HG02981 (cell line): ENCODE data around the gene USP10.

Experiments
- ATAC-seq: cut with Tn5 transposase; IDR thresholded peaks from one replicate; pipeline ENCODE4 v1.9.1; 2021; ENCODE audit warnings: mild to moderate bottlenecking, moderate library complexity; ENCODE audit not compliant: unreplicated experiment

Gene USP10

DNA sequence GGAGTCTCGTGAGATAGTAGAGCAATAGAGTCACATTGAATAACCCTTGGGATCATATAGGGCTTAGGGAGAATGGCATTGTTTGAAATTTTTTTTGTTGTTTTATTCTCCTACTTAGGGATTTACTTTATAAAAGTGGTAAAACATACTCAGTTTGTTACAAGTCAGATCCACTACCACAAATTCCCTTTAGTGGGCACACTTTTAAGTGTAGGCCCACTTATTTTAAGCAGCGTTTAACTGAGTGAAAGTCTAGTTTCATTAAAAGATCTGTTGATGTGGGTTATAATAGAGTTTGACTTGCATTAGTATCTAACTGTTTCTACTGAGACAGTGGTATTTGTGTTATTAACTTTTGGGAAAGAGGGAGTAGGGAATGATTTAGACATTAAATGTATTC is 49.3 kb downstream of the USP10 start:
- no peak for ATAC-seq

DNA sequence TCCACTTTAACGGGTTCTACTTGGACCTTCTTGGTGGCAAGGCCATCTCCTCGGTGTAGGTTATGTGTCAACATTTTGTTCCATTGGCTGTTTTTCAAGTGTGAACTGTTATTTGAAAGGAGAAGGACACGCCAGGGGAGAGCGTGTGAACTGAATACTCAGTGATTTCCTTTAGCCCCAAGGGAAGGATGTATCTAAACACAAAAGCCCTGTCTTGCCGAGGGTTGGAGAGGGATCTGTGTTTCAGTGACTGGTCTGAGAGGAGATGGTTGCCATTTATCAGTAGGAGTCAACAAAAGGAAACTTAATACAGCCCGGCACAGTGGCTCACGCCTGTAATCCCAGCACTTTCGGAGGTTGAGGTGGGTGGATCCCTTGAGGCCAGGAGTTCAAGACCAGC is 50.0 kb downstream of the USP10 start:
- no peak for ATAC-seq

DNA sequence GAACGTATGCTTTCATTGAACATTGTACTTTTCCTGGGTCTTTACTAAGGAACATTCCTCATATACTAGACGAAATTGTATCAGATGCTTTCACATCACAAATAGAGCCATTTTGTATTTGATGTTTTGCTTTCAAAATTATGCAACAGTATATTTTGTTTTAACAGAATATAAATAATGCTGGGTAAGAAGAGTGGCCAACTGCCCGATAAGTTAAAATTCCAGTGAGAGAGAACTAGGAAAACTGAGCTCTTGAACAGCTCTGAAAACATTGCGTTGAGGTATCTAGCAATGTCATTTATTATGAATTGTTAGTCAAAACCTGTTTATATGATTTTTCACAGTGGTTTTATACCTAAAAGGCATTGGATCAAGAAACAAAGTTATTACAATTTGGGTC is 50.8 kb downstream of the USP10 start:
- ATAC-seq: no peak

DNA sequence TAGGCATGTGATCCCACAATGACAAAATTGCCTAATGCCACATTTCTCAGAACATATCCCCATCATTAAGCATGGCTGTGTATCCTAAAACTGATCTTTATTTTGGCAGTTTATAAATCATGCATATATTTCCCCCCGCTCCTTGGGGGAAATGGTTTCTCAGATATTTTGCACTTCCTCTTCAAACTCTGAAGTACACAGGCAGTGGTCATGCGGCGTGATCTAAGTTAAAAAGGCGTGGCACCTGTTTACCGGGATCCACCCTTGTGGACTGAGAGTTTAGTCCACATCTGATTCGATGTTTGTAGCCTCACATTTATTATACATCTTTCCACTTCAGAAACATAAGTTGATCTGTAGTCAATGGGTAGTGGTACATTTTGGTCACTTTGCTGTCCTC is 51.4 kb downstream of the USP10 start:
- no peak for ATAC-seq

DNA sequence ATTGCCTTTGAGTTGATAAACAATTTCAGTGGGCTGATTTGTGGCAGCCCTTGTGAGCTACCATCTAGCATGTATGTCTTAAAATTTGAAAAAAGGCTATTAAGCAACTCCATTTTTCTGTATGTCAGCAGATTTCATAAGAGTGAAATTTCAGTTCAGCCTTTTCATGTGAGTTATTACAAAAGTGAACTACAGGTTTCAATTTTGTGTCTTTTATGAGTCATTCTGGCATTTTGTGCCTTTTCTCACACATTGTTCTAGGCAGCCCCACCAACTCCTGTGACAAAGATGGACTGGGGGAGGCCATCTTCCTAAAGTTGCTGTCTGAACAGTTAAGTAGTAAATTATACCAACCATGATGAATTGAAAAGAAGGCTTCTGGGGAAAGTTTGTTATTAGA is 52.1 kb downstream of the USP10 start:
- peak; percentile 41 for ATAC-seq

DNA sequence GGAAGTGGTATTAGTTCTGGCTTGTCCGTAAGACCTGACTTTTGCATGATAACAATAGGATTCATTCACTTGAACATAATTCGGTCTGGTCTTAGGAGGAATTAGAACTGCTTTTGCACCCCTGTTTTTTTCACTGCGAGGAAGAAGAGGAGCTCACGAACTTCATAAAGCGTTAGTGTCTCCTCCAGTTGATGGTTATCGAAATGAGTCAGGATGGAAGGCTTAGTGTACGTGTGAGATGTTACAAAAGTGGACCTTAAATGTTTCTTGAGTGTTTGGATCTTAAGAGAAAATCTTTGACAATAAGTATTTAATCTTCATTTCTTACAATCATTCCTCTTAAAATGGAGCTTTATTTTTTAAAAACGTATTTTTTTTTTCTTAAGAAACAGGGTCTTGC is 52.8 kb downstream of the USP10 start:
- ATAC-seq: no peak

DNA sequence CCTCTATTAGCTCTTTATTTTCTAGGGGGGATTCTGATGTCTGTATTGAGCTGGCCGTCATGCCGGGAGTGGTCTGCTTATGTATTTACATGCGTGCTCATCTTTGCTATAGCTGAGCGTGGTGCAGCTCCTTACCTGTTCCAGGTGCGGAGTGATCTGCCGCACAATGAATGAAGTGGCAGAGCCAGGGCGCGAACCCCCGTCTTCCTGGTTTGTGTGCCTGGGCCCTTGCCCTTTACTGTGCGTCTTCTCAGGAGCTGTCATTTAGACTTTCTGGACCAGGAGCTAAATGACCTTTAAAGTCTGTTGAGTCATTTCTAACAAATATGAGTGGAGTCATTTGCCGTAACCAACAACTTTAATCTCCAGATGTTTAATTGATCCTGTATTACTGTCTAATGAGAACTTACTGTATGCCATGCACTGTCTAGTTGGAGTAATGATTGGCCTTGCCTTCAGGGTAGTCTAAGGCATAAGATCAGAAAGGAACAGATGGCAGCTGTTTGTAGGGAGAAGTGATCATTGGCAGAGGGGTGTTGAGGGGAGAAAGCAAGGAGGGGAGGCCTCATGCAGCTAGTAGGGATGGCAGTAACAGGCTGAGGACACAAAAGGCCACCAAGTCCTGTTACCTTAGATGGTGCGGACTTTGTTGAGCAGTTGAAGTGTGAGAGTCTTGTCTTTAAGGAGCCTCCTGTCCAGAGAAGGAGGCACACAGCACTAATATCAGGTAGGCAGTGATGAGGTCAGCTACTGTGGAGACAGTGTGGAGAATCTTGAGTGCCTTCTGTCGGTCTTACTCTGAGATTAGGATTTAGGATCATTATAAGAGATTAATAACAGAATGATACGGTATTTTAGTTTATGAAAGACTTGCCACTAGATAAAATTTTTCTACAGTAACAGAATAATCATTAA is 53.9 kb downstream of the USP10 start:
- no peak for ATAC-seq

DNA sequence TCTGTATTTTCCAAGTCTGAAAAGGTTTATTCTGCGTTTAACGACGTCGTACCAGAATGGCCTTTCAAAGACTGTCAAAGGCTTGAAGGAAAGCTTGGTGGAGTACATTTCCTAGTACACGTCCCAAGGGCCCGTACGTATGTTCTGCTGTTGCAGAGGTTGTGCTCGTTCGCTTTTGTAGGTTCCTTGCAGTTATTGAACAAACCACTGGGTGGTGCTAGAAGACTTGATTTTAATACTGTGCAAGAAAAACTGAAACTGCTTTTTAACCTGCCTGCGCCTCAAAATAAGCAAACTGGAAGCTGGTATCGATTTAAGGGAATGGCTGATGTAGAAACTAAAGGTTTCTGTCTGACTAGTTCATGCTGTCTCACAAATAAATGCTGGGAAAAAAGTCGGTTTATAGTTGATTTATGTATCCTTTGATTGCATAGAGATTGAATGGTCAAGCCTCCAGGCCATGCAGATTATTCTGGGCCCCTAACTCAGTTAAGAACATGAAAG is 54.6 kb downstream of the USP10 start:
- ATAC-seq: peak; percentile 60

DNA sequence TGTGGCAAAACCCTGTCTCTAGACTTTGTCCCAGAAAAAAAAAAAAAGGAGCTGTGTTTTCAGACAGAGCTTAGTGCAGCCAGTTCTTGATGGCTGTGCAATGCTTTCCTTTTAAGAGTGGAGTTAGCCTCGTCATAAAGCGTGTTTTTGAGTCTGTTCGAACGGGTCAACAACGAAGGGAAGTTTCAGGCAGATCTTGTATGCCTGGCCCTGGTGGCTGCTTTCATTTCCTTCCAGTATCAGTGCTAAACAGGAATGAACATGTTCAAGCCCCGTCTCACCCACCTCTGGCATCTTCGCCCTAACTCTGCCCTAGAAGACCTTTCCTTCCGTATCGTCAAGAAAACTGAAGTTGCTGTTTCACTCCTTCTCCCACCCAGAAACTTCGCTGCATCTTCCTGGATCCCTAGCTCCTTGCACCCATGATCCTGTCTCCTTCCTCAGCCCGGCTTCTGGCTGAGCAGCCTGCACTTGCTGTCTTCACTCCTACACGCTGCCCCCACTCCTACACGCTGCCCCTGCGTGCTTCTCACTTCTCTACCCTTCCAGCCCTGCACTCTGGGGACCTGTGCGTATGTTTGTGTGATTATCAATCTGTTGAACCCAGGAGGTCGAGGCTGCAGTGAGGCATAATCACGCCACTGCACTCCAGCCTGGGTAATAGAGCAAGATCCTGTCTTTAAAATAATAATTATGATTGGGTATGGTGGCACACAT is 55.3 kb downstream of the USP10 start:
- ATAC-seq: no peak

DNA sequence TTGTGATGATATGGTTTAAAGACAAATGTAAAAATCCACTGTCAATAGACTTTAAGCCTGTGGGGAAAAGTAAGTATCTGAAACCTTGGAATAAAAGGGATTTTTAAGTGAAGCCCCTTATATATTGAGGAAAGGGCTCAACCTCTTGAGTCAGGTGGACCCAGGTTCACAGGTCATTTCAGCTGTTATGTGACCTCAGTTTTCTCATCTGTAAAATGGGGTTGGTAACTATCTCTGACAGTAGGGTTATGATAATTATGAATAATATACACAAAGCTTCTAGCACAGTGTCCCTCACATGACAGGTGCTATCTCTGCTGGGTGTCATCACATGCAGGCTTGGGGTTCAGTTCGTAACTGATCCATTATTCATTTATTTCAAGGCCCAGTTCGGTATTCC is 57.0 kb downstream of the USP10 start:
- ATAC-seq: no peak

DNA sequence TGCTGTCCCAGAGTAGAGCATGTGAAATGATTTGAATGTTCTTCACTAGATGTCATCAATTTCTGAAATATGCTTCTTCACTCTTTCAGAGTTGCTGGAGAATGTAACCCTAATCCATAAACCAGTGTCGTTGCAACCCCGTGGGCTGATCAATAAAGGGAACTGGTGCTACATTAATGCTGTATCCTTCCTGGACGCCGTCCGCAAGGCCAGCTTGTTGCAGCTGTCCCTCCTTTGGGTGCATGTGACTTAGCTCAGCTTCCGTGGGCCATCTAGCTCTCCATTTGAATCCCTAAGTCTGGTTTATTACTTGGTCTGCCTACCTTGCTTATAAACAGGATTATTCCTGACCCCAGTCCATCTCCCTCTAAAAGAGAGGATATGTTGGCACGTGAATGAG is 58.8 kb downstream of the USP10 start:
- ATAC-seq: no peak

DNA sequence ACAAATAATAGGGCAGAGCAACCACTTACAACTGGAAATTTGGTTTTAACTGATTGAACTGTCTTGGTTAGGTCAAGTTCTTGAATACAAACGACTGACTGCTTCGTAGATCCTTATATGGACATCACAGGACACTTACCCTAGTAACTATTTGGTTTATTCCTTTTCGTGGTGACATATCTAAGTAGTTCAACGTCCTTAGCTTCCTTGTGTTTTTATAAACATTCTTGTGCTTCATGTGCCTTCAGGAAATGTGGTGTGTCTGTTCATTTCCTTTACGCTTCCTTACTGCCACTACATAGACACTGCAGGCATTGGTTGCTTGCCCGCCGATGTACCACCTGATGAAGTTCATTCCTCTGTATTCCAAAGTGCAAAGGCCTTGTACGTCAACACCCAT is 59.3 kb downstream of the USP10 start:
- no peak for ATAC-seq

DNA sequence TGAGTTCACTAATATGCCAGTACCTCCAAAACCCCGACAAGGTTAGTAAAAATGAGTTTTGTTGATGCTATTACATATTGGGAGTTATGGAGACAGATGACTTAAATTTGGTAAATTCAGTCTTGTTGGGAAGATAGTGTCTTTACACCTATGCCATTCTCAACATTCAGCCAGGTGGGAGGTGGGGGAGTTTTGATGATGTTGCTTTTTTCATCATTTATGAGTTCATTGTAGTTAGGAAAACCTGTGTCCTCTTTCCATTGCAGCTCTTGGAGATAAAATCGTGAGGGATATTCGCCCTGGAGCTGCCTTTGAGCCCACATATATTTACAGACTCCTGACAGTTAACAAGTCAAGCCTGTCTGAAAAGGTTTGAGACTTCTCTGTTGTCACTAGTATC is 60.1 kb downstream of the USP10 start:
- no peak for ATAC-seq

DNA sequence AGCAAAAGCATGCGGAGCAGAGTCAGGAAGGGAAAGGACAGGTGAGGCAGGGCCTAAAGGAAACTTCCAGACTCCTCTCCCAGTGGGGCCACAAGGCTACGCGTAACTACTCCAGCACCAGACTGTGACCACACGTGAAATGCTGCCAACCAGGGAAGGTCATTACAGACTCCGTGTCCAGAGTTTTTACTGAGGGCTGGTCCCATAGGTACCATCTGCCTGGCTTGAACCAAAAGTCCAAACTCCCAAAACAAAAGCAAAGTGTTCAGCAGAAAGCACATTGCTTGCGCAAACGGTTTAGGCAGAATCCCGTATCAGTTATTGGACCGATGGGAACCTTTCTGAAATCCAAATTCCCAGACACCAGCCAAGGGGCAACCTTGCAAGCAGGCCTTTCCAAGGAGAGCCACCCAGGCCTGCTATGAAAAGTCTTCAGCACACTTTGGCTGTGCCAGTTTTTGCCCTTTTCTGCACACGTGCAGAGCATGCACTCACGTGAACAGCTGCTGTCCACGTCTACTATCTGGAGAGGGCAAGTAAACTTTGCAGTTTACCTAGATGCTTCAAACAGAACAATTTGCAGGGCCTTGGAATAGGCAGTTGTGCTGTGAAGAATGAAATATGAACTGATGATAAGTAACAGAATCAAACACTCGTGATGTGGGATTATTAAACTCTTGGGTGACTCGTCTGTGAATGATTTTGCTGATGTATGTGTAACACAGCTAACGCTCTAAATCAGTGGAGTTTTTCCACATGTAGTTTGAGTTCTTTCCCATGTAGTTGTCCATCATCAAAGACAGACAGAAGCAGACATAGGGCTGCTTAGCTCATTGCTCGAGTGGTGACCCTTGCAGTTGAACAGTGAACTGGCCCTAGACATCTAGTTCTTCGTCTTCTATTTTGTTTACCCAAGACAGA is 61.9 kb downstream of the USP10 start:
- no peak for ATAC-seq

DNA sequence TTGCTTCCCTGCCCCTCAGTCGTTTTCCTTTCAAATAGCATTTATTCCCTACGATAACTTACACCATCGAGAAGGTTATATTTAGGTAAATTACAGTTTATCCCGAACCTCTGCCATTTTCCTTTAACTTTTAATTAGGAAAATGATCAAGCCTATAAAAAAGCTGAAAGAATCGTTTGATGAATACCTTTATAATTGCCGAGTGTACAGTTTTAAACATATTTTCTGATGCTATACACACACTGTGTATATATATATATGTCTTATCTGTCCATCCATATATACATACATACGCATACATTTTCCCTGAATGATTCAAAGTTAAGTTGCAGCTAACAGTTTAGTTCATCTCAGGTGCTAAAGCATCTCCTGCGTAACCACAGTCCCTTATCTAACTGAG is 63.4 kb downstream of the USP10 start:
- no peak for ATAC-seq

DNA sequence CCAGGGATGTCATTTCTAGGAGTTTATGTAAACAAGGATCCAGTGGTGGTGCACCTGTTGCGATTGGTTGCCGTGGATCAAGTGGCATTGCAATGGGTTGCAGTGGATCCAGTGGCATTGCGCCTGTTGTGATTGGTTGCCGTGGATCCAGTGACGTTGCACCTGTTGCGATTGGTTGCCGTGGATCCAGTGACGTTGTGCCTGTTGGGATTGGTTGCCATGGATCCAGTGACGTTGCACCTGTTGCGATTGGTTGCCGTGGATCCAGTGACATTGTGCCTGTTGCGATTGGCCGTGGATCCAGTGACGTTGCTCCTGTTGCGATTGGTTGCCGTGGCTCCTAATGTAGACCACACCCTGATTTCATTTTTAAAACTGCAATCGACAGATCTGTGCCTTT is 63.8 kb downstream of the USP10 start:
- ATAC-seq: no peak

DNA sequence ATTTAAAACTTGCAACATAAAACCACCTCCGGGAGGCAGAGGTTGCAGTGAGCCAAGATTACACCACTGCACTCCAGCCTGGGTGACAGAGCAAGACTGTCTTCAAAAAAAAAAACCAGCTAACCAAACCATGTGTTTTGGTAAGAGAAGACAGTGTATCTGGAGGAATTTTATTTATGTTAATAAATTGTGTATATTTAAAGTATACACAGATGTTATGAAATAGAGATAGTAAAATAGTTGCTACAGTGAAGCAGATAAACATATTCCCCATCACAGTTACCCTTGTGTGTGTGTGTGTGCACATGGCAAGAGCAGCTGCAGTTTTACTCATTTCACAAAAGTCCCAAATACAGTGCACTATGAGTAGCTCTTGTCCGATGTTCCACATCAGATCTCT is 65.2 kb downstream of the USP10 start:
- ATAC-seq: no peak

DNA sequence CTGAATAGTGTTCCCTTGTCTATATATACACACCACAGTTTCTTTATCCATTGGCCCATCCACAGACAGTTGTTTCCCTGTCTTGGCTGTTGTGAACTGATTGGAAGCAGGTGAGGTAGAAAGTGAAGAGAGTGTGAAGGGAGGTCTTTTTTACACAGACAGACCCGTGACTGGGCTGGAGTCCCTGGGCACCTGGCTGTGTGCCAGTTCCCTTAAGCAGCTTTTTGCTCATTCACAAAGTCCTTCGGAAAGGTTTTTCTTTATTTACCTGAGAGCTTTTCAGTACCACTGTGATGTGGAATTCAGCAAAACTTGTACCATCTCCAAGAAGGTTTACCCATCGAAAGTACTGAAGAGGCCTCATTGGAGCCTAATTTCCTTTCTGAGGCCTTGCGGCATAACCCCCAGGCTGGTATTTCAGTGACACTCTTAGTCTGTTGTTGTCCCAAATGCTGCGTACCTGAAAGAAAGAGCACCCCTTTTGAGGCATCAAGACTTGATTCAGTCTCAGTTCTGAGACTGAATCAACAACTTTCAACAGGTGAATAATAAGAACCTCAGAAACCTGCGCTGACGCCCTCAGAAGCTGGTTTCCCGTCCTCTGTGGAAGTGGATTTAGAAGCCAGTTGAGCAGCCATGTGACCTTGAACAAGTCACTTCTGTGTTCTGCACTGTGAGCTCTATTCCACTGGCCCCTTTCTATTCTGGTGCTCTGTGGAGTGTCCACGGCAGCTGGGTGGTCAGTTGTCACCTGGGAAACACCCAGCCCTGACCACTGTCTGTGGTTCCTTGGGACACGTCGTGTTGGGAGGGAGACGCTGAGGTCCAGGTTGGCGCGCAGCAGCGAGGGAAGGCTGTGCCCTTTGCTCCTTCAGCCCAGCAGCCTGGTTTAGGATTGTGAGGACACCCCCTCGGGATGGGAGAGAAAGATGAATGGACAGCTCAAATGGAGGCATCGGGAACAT is 66.1 kb downstream of the USP10 start:
- no peak for ATAC-seq

DNA sequence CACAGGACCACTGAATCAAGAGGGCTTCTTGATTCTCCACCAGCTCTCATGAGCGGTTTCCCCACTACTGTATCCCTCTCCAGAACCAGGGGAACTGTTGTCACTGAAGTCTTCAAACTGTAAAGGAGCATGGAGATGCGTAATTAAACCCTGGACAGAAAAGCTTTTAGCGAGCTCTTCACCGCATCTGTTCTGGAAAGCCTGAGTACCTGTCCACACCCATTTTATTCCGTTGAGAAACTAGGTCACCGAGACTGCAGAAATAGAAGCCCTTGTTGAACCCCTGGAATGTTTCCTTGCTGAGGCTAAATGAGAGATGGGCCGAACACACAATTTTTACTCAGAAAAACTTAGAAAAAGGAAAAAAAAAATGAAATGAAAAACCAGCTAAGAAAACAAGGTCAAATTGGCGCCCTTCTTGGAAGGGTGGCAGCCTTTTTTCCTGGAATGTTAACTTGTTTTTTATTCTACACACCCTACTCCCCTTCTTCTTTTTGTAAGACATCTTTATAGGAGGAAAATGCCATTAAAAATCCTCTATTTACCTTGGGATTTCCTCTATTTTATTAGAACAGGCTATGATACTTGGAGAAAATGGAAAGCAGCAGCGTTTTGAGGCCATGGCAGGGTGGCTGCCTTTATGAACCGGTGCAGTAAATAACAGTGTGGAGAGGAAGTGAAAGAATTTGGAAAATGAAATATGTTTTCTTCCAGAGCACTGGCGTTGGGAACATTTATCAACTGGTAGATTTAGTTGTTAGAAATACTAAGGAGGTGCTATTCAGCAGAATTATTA is 67.4 kb downstream of the USP10 start:
- no peak for ATAC-seq
